Erythroblast (primary cell): ENCODE measurements around the gene SLC8A3.

Source experiments
- GATA1 ChIP-seq: IDR thresholded peaks from 2 replicates; pipeline ENCODE4 v1.6.1; 2011; ENCODE audit warnings: low read depth, mild to moderate bottlenecking, control low read depth, low read length, moderate library complexity
- POLR2A ChIP-seq: IDR thresholded peaks from 2 replicates; pipeline ENCODE4 v1.6.1; 2011; ENCODE audit warnings: mild to moderate bottlenecking, low read length

DNA sequence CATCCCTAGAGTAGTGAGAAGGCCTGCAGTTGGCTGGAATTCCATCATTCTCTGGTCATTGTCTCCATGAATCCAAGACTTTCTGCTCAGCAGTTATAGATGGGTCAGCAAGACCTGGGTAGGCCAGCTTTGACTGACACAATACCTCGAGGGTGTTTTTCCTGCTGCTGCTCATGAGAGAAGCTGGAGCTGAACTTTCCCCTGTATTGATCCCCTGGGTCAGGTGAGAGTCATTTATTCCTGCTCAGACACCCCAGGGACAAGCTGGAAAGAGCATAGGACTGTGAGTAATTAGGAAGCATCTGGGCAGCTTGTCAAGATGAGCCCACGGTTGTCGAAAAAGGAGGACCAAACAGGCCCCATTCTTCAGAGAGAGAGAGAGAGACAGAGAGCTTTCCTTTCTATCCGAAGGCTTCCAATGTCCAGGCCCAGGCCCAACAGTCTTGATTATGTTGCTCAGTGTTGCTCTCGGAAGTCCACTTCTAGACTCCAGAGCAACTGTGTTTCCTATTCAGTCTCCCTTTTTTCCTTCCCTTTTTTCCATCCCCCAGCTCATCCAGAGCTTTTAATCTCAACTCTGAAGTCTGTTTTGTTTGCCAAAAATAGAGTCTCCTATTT lies 131.1 kb downstream of the SLC8A3 start:
- TF ChIP-seq POLR2A (no peak), GATA1 (no peak)
